Fibroblast of skin of abdomen (primary cell): ENCODE measurements around the gene U2AF1L4.

ENCODE experiments used
- DNase-seq: peaks from one replicate; pipeline ENCODE4 v3.0.0-alpha.2; 2013

Gene U2AF1L4

GRCh38 chr19:35757231-35757748 is 12.1 kb upstream of the U2AF1L4 start:
- DNase-seq, result peak; percentile 96

- peak; percentile 75 for DNase-seq
Measured at GRCh38 chr19:35756377-35757230, 11.4 kb upstream of the U2AF1L4 start, which contains the start of gene HSPB6. TSS of gene HSPB6 (minus strand) at chr19:35757029. CDS start at chr19:35757008, 21 bp downstream.

GRCh38 chr19:35755550-35756376 is 10.5 kb upstream of the U2AF1L4 start:
- peak; percentile 61 for DNase-seq

GRCh38 chr19:35755131-35755549 is 9.9 kb upstream of the U2AF1L4 start:
- DNase-seq, result no peak

- DNase-seq, result no peak
Measured at GRCh38 chr19:35754370-35755130, 9.3 kb upstream of the U2AF1L4 start.

- no peak for DNase-seq
Measured at GRCh38 chr19:35753634-35754369, 8.6 kb upstream of the U2AF1L4 start.

- DNase-seq, result no peak
Measured at GRCh38 chr19:35752746-35753350, 7.6 kb upstream of the U2AF1L4 start.

- DNase-seq, result no peak
Measured at GRCh38 chr19:35751839-35752745, 6.9 kb upstream of the U2AF1L4 start.

GRCh38 chr19:35750167-35750566 is 4.9 kb upstream of the U2AF1L4 start:
- no peak for DNase-seq

- DNase-seq, result peak; percentile 99
Measured at GRCh38 chr19:35748106-35749020, 3.1 kb upstream of the U2AF1L4 start, which contains the start of gene LIN37. TSS of gene LIN37 (plus strand) at chr19:35748576. CDS start at chr19:35748725, 149 bp downstream.

- no peak for DNase-seq
Measured at GRCh38 chr19:35746531-35746930, 1.3 kb upstream of the U2AF1L4 start.

GRCh38 chr19:35746087-35746462 is 857 bp upstream of the U2AF1L4 start:
- no peak for DNase-seq

GRCh38 chr19:35744430-35745327 is 539 bp downstream of the U2AF1L4 start:
- peak; percentile 96 for DNase-seq

GRCh38 chr19:35743640-35744429 is 1.4 kb downstream of the U2AF1L4 start:
- no peak for DNase-seq

GRCh38 chr19:35742121-35742724 is 3.0 kb downstream of the U2AF1L4 start, which contains the start of gene IGFLR1:
TSS of gene IGFLR1 (minus strand) at chr19:35742452. CDS start at chr19:35741180, 1,272 bp downstream.
- no peak for DNase-seq

GRCh38 chr19:35741203-35741515 is 4.1 kb downstream of the U2AF1L4 start:
- no peak for DNase-seq
